ENCODE data around the gene AMOT.

GRCh38 chrX:112834031-112834845 lies 6.4 kb downstream of the AMOT start:
- TF ChIP-seq EZH2 (IDR thresholded peaks at IDR 0.05; ENCODE audit: borderline replicate concordance), result no peak
- TF ChIP-seq CTCF (IDR thresholded peaks at IDR 0.05; ENCODE audit: poor library complexity), result no peak
- TF ChIP-seq EZH2phosphoT487 (IDR thresholded peaks at IDR 0.05; ENCODE audit: low read depth, severe bottlenecking, unreplicated experiment), result no peak
